ENCODE results near the gene LRGUK. TPM values are rescaled to one million over a fixed set of nuclear protein-coding genes. Genes with fewer than 3 reads are reported as not detected.

Gene LRGUK
- total and polyA plus RNA-seq, 2 experiments from 2014 or later: 2.4 to 7.1 TPM

DNA sequence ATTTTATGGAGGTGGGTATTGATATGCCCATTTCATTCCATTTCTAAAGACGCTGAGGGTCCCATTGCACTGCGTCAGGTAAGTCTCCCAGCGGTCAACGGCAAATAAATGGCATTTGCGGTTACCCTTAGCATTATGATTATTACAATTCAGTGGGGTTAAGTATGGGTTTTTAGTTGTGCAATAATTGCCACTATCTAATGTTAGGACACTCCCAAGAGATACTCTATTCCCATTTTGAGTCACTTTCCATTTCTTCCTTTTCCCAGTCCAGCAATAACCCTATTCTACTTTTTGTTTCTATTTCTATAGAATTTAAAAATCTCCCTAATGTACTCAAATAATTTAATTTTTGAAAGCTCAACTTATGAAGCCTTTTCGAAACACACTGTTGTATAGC, 185.6 kb downstream of the LRGUK start (continued):
- TF ChIP-seq, protein P1, sequence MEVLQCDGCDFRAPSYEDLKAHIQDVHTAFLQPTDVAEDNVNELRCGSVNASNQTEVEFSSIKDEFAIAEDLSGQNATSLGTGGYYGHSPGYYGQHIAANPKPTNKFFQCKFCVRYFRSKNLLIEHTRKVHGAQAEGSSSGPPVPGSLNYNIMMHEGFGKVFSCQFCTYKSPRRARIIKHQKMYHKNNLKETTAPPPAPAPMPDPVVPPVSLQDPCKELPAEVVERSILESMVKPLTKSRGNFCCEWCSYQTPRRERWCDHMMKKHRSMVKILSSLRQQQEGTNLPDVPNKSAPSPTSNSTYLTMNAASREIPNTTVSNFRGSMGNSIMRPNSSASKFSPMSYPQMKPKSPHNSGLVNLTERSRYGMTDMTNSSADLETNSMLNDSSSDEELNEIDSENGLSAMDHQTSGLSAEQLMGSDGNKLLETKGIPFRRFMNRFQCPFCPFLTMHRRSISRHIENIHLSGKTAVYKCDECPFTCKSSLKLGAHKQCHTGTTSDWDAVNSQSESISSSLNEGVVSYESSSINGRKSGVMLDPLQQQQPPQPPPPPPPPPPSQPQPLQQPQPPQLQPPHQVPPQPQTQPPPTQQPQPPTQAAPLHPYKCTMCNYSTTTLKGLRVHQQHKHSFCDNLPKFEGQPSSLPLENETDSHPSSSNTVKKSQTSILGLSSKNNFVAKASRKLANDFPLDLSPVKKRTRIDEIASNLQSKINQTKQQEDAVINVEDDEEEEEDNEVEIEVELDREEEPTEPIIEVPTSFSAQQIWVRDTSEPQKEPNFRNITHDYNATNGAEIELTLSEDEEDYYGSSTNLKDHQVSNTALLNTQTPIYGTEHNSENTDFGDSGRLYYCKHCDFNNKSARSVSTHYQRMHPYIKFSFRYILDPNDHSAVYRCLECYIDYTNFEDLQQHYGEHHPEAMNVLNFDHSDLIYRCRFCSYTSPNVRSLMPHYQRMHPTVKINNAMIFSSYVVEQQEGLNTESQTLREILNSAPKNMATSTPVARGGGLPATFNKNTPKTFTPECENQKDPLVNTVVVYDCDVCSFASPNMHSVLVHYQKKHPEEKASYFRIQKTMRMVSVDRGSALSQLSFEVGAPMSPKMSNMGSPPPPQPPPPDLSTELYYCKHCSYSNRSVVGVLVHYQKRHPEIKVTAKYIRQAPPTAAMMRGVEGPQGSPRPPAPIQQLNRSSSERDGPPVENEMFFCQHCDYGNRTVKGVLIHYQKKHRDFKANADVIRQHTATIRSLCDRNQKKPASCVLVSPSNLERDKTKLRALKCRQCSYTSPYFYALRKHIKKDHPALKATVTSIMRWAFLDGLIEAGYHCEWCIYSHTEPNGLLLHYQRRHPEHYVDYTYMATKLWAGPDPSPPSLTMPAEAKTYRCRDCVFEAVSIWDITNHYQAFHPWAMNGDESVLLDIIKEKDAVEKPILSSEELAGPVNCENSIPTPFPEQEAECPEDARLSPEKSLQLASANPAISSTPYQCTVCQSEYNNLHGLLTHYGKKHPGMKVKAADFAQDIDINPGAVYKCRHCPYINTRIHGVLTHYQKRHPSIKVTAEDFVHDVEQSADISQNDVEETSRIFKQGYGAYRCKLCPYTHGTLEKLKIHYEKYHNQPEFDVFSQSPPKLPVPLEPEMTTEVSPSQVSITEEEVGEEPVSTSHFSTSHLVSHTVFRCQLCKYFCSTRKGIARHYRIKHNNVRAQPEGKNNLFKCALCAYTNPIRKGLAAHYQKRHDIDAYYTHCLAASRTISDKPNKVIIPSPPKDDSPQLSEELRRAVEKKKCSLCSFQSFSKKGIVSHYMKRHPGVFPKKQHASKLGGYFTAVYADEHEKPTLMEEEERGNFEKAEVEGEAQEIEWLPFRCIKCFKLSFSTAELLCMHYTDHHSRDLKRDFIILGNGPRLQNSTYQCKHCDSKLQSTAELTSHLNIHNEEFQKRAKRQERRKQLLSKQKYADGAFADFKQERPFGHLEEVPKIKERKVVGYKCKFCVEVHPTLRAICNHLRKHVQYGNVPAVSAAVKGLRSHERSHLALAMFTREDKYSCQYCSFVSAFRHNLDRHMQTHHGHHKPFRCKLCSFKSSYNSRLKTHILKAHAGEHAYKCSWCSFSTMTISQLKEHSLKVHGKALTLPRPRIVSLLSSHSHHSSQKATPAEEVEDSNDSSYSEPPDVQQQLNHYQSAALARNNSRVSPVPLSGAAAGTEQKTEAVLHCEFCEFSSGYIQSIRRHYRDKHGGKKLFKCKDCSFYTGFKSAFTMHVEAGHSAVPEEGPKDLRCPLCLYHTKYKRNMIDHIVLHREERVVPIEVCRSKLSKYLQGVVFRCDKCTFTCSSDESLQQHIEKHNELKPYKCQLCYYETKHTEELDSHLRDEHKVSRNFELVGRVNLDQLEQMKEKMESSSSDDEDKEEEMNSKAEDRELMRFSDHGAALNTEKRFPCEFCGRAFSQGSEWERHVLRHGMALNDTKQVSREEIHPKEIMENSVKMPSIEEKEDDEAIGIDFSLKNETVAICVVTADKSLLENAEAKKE (CRISPR knock-in tag; IDR thresholded peaks at IDR 0.05): no peak

DNA sequence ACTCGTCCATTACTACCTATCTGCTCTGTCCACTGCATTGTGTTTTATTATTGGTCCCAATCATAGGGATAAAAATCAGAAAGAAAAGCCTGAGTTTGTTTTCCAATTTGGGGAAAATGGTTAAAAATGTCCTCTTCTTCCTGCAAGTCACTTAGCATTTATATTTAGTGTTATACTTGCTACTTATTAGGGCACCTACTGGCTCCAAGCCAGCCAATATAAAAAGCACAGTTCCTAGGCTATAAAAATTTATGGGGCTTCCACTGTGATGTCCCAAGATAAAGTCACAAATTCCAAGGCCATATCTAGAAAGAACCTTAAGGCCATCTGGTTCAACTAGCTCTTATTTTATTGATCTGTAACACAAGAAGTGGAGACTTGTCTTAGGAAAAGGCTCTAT, 186.4 kb downstream of the LRGUK start:
- ATAC-seq: no peak
- Histone ChIP-seq H3K27ac (ENCODE audit: low read depth) (no peak overlapping the region), H3K4me3 (no peak overlapping the region), H4K20me1 (replicated peaks; ENCODE audit: insufficient read depth) (peaks cover 1% of the 10 kb centered on the region; the same call in 1 of the 2 replicates), H3K9me2 (ENCODE audit: insufficient read depth) (no peaks in the 10 kb centered on the region), H3K4me2 (no peak overlapping the region), H3F3A (replicated peaks; ENCODE audit: low read depth) (no peaks in the 10 kb centered on the region), H3K27me3 (ENCODE audit: insufficient read depth) (no peaks in the 10 kb centered on the region), H3K4me1 (ENCODE audit: insufficient read depth) (peaks cover 8% of the 10 kb centered on the region), H2AFZ (no peak overlapping the region), H3K36me3 (ENCODE audit: insufficient read depth) (no peaks in the 10 kb centered on the region), H3K79me2 (replicated peaks; ENCODE audit: insufficient read depth) (peaks cover 29% of the 10 kb centered on the region)
- no peak overlapping the region for H3K27ac Mint-ChIP-seq
- H3K9me3 Mint-ChIP-seq: no peaks in the 10 kb centered on the region
- TF ChIP-seq NANOG (IDR thresholded peaks at IDR 0.05; ENCODE audit: borderline replicate concordance) (no peak), JUNB (IDR thresholded peaks at IDR 0.05; ENCODE audit: unreplicated experiment) (no peak), EZH2 (IDR thresholded peaks at IDR 0.05; ENCODE audit: low read depth, unreplicated experiment) (no peak), CREB1 (CRISPR knock-in tag; IDR thresholded peaks at IDR 0.05; ENCODE audit: low read depth) (no peak), STAT1 (IDR thresholded peaks at IDR 0.05; ENCODE audit: unreplicated experiment) (no peak), ZNF114 (CRISPR knock-in tag; IDR thresholded peaks at IDR 0.05) (no peak)
- TF ChIP-seq, protein P2, sequence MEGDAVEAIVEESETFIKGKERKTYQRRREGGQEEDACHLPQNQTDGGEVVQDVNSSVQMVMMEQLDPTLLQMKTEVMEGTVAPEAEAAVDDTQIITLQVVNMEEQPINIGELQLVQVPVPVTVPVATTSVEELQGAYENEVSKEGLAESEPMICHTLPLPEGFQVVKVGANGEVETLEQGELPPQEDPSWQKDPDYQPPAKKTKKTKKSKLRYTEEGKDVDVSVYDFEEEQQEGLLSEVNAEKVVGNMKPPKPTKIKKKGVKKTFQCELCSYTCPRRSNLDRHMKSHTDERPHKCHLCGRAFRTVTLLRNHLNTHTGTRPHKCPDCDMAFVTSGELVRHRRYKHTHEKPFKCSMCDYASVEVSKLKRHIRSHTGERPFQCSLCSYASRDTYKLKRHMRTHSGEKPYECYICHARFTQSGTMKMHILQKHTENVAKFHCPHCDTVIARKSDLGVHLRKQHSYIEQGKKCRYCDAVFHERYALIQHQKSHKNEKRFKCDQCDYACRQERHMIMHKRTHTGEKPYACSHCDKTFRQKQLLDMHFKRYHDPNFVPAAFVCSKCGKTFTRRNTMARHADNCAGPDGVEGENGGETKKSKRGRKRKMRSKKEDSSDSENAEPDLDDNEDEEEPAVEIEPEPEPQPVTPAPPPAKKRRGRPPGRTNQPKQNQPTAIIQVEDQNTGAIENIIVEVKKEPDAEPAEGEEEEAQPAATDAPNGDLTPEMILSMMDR (conservative IDR thresholded peaks at IDR 0.05; ENCODE audit: low read depth in 2 of 2): no peak
- DNase-seq (ENCODE audit: low spot score): no peak
- no peak overlapping the region for H3K4me3 Mint-ChIP-seq
- peaks cover 11% of the 10 kb centered on the region for H3K4me1 Mint-ChIP-seq
- 0 out of 3 replicates have a peak, but pooled peaks cover 2% of the 10 kb centered on the region for H3K36me3 Mint-ChIP-seq (ENCODE audit: low read depth)
- no peaks in the 10 kb centered on the region for H3K27me3 Mint-ChIP-seq (ENCODE audit: insufficient read depth, low read depth, poor library complexity)

Other genes with a start within 250 kb of the LRGUK start
- 24.6 and 29.7 TPM in 2 replicates for gene SLC35B4, start 189.6 kb downstream of the LRGUK start, total RNA-seq (2014; rRNA removed; shearing (Covaris generic))
- 18.3 and 22.6 TPM in 2 replicates for gene SLC35B4, start 189.6 kb downstream of the LRGUK start, polyA plus RNA-seq (2016; fragmentation: Nextera tagmentation; extraction: Ambion mirVana)